ENCODE data around the gene TPD52L1. TPM values are rescaled to one million over a fixed set of nuclear protein-coding genes. Genes with fewer than 3 reads are reported as not detected.

The TPD52L1 gene
- total and polyA plus RNA-seq, 2 of the 13 experiments (the other 11 are each of a cell fraction or from before 2014, with no cell fraction given), result 0.49 to 0.53 TPM

DNA sequence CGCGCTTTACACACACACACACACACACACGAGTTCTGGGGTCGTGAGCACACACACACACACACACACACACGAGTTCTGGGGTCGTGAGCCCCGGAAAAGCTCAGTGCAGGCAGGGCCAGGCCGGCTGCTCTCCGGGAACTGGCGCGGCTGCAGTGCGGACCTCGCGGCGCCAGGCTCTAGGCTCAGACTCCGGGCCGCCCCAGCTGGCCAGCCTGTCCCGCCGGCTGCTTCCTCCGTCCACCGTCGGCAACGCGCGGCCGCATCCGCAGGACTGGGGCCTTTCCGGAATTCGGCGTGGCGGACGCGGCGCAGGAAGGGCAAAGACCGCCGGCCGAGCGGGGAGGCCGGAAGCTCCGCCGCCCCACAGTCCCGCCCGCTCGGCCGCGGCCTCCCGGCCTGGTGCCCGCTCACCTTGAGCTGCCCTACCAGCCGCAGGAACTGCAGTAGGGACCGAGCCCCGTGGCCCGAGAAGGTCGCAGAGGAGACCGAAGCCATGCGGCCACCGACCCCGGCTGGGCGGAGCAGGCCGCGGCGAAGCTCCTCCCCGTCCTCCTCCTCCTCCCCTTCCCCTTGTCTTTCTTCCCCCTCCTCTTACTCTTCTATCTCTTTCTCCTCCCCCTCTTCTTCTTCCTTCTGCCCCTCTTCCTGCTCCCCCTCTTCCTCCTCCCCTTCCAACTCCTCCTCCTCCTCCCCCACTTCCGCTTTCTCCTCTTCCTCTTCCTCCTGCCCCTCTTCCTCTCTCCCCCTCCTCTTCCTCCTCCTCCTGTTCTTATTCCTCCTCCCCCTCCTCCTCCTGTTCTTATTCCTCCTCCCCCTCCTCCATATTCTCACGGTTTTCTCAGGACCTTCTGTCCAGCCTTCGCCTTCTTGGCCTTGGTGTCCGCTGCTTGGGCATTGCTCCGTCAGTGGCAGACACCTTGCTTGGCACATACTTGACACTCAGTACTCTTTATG lies 148.1 kb downstream of the TPD52L1 start, which contains the start of gene HDDC2:
Gene HDDC2 (minus strand): TSS at position 533 of the 957 bp plus-strand sequence. CDS start 35 bp downstream, at position 498.
- H3K27ac ChIP-seq (ENCODE audit: extremely low read length, insufficient read depth, low read length), result peak within 1 kb of the TSS; percentile 67
- peak; percentile 68 for DNase-seq (ENCODE audit: low spot score)
- peaks cover 4 to 12% of the 10 kb centered on the region in 2 experiments; a peak in 3 of 5 replicates for H3K36me3 ChIP-seq (replicated peaks in 1 of 2; ENCODE audit: control insufficient read depth in 1 of 2, insufficient read depth in 2 of 2, low read length in 2 of 2)
- peak; percentile 99 for ATAC-seq
- peak within 1 kb of the TSS; percentile 59 for H2AFZ ChIP-seq (ENCODE audit: low read length)
- BruUV-seq (replicated peaks), result no TSS peak
- POLR2A ChIA-PET, result interaction anchor here (0.6 to 2.6 kb wide), 9 partner anchors 8 to 685 kb away, joined by 3 to 16 read pairs (median 4); partner anchors contain the start of genes NCOA7 and TRMT11
- peaks cover 32% of the 10 kb centered on the region for H3K4me1 ChIP-seq (ENCODE audit: insufficient read depth, low read length)
- peak within 1 kb of the TSS; percentile 54 to 85 (median 84) for H3K4me3 ChIP-seq (replicated peaks in 1 of 3; ENCODE audit: insufficient read depth in 1 of 3, low read depth in 2 of 3, low read length in 3 of 3)
- WGBS (ENCODE audit: low lambda C conversion rate), result 9% methylated on average over 42 of the region's 67 CpGs
- intact Hi-C loops (cut with micrococcal nuclease; ENCODE audit: unreplicated experiment) (loop anchor here (5.0 kb wide), 1 partner anchor 109 kb away; no protein-coding TSS in a partner anchor), in situ Hi-C loops (cut with HindIII; ENCODE audit: extremely low pct_ligation_motif_present, low pct_unique_long_range_greater_than_20kb) (loop anchor here (10.0 to 25.0 kb wide), 2 partner anchors 653 to 1811 kb away; partner anchors contain the start of genes HINT3 and RSPO3)
- peak within 1 kb of the TSS; percentile 77 for H3K4me2 ChIP-seq (ENCODE audit: low read depth, low read length)
- no peaks in the 10 kb centered on the region for H4K20me1 ChIP-seq (ENCODE audit: insufficient read depth, low read length)
- FAIRE-seq, result no peak
- CTCF ChIA-PET (ENCODE audit: low intra/inter-chr PET ratio, low total read pairs), result no interaction called here
- no peaks in the 10 kb centered on the region for H3K79me2 ChIP-seq (ENCODE audit: insufficient read depth, low read length)
- peak within 1 kb of the TSS; percentile 84 for H3K9ac ChIP-seq (ENCODE audit: insufficient read depth, low read depth, low read length)
- peaks cover 0 to 4% of the 10 kb centered on the region in 2 experiments; a peak in 1 of 5 replicates for H3K27me3 ChIP-seq (ENCODE audit: control insufficient read depth in 1 of 2, insufficient read depth in 2 of 2, low read length in 2 of 2)
- peaks cover 7% of the 10 kb centered on the region; the same call in 1 of the 2 replicates for H3K9me3 ChIP-seq (ENCODE audit: low read length)
- TF ChIP-seq PHB2 (IDR thresholded peaks at IDR 0.05; ENCODE audit: partially characterized antibody) (no peak), PCBP2 (optimal IDR thresholded peaks at IDR 0.05; ENCODE audit: low read depth, low read length, poor library complexity, severe bottlenecking) (peak; percentile 98), CHCHD3 (CRISPR knock-in tag; IDR thresholded peaks at IDR 0.05) (no peak; the same call in 1 of the 2 replicates), THAP11 (CRISPR knock-in tag; IDR thresholded peaks at IDR 0.05) (peak; percentile 78), TOE1 (CRISPR knock-in tag; IDR thresholded peaks at IDR 0.05) (peak; percentile 64; the same call in 1 of the 2 replicates), BCL6 (CRISPR knock-in tag; IDR thresholded peaks at IDR 0.05) (no peak; the same call in 1 of the 2 replicates), TBX2 (CRISPR knock-in tag; IDR thresholded peaks at IDR 0.05; ENCODE audit: borderline replicate concordance) (peak; percentile 93), HDAC6 (IDR thresholded peaks at IDR 0.05; ENCODE audit: low read depth, low read length) (no peak), ZBTB38 (CRISPR knock-in tag; IDR thresholded peaks at IDR 0.05) (peak; percentile 97), ZNF564 (CRISPR knock-in tag; IDR thresholded peaks at IDR 0.05) (peak; percentile 93), NPAS2 (CRISPR knock-in tag; IDR thresholded peaks at IDR 0.05; ENCODE audit: borderline replicate concordance) (no peak), SAFB2 (CRISPR knock-in tag; IDR thresholded peaks at IDR 0.05; ENCODE audit: borderline replicate concordance, low read depth) (peak; percentile 89)
- TF ChIP-seq, protein P1, sequence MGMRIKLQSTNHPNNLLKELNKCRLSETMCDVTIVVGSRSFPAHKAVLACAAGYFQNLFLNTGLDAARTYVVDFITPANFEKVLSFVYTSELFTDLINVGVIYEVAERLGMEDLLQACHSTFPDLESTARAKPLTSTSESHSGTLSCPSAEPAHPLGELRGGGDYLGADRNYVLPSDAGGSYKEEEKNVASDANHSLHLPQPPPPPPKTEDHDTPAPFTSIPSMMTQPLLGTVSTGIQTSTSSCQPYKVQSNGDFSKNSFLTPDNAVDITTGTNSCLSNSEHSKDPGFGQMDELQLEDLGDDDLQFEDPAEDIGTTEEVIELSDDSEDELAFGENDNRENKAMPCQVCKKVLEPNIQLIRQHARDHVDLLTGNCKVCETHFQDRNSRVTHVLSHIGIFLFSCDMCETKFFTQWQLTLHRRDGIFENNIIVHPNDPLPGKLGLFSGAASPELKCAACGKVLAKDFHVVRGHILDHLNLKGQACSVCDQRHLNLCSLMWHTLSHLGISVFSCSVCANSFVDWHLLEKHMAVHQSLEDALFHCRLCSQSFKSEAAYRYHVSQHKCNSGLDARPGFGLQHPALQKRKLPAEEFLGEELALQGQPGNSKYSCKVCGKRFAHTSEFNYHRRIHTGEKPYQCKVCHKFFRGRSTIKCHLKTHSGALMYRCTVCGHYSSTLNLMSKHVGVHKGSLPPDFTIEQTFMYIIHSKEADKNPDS (CRISPR knock-in tag; IDR thresholded peaks at IDR 0.05), result 0 out of 2 replicates have a peak, but pooled peaks have one; percentile 76
- TF ChIP-seq, protein P2, sequence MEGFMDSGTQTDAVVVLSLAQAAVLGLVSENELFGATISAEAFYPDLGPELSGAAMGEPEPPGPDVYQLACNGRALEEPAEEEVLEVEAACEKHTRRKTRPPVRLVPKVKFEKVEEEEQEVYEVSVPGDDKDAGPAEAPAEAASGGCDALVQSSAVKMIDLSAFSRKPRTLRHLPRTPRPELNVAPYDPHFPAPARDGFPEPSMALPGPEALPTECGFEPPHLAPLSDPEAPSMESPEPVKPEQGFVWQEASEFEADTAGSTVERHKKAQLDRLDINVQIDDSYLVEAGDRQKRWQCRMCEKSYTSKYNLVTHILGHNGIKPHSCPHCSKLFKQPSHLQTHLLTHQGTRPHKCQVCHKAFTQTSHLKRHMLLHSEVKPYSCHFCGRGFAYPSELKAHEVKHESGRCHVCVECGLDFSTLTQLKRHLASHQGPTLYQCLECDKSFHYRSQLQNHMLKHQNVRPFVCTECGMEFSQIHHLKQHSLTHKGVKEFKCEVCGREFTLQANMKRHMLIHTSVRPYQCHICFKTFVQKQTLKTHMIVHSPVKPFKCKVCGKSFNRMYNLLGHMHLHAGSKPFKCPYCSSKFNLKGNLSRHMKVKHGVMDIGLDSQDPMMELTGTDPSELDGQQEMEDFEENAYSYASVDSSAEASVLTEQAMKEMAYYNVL (CRISPR knock-in tag; IDR thresholded peaks at IDR 0.05; ENCODE audit: borderline replicate concordance), result peak; percentile 93
- TF ChIP-seq, protein P3, sequence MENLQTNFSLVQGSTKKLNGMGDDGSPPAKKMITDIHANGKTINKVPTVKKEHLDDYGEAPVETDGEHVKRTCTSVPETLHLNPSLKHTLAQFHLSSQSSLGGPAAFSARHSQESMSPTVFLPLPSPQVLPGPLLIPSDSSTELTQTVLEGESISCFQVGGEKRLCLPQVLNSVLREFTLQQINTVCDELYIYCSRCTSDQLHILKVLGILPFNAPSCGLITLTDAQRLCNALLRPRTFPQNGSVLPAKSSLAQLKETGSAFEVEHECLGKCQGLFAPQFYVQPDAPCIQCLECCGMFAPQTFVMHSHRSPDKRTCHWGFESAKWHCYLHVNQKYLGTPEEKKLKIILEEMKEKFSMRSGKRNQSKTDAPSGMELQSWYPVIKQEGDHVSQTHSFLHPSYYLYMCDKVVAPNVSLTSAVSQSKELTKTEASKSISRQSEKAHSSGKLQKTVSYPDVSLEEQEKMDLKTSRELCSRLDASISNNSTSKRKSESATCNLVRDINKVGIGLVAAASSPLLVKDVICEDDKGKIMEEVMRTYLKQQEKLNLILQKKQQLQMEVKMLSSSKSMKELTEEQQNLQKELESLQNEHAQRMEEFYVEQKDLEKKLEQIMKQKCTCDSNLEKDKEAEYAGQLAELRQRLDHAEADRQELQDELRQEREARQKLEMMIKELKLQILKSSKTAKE (CRISPR knock-in tag; IDR thresholded peaks at IDR 0.05; ENCODE audit: borderline replicate concordance), result peak; percentile 97
